Hematopoietic multipotent progenitor cell (in vitro differentiated cells): ENCODE results near the gene DMTF1. TPM values are rescaled to one million over a fixed set of nuclear protein-coding genes. Genes with fewer than 3 reads are reported as not detected.
"Not testable (repeated sequence)": the region's sequence is repeated elsewhere in the genome, so short reads cannot be mapped to it uniquely, and the experiment has no call there.

Experiments
- DNase-seq, 3 donors: peaks; one replicate each; pipeline ENCODE4 v3.0.0-alpha.2; 2011 to 2015; ENCODE audit warnings: low read depth in 2 of 3, low spot score in 2 of 3
- total RNA-seq: library from RNA; depleted of rRNA; stranded (reverse); fragments of >200 nt; gene quantifications from one replicate; pipeline ENCODE4 v1.2.3, GENCODE V29; 2012

Gene DMTF1
- 66.8 TPM for total RNA-seq

GRCh38 chr7:87152112-87152896 lies at the start of gene DMTF1:
Gene DMTF1, plus strand, starts transcription at chr7:87152453. Its CDS starts 12,489 bp downstream, at chr7:87164942.
- DNase-seq = peak; percentile 78 to 92 (median 91)

GRCh38 chr7:87105401-87105800 lies 46.9 kb upstream of the DMTF1 start:
- DNase-seq = no peak

- DNase-seq = no peak
Observed at GRCh38 chr7:87106974-87107612, 45.2 kb upstream of the DMTF1 start.

GRCh38 chr7:87107949-87108776 lies 44.1 kb upstream of the DMTF1 start:
- no peak for DNase-seq

GRCh38 chr7:87110778-87111177 lies 41.5 kb upstream of the DMTF1 start:
- DNase-seq = no peak

GRCh38 chr7:87111877-87112276 lies 40.4 kb upstream of the DMTF1 start:
- no peak for DNase-seq

- no peak for DNase-seq
Observed at GRCh38 chr7:87113077-87113476, 39.2 kb upstream of the DMTF1 start.

GRCh38 chr7:87113904-87114303 lies 38.3 kb upstream of the DMTF1 start:
- not testable (repeated sequence) for DNase-seq

GRCh38 chr7:87115772-87116171 lies 36.5 kb upstream of the DMTF1 start:
- DNase-seq = not testable (repeated sequence)

GRCh38 chr7:87116315-87116714 lies 35.9 kb upstream of the DMTF1 start:
- no peak for DNase-seq

- no peak for DNase-seq
Observed at GRCh38 chr7:87119581-87119980, 32.7 kb upstream of the DMTF1 start.

GRCh38 chr7:87123105-87123504 lies 29.1 kb upstream of the DMTF1 start:
- no peak for DNase-seq

GRCh38 chr7:87127019-87127418 lies 25.2 kb upstream of the DMTF1 start:
- no peak for DNase-seq

- DNase-seq = peak in 1 of 3 donors; percentile 35
Observed at GRCh38 chr7:87128861-87129267, 23.4 kb upstream of the DMTF1 start.

GRCh38 chr7:87129332-87129731 lies 22.9 kb upstream of the DMTF1 start:
- DNase-seq = no peak

- DNase-seq = no peak
Observed at GRCh38 chr7:87129848-87130247, 22.4 kb upstream of the DMTF1 start.

GRCh38 chr7:87131771-87132170 lies 20.5 kb upstream of the DMTF1 start:
- no peak for DNase-seq

GRCh38 chr7:87137271-87137670 lies 15.0 kb upstream of the DMTF1 start:
- no peak for DNase-seq

GRCh38 chr7:87139514-87139913 lies 12.7 kb upstream of the DMTF1 start:
- no peak for DNase-seq

GRCh38 chr7:87140271-87140748 lies 11.9 kb upstream of the DMTF1 start:
- peak in 1 of 3 donors; percentile 24 for DNase-seq

GRCh38 chr7:87144173-87144657 lies 8.0 kb upstream of the DMTF1 start:
- peak in 1 of 3 donors; percentile 12 for DNase-seq
